ENCODE measurements around the gene KCNB1. TPM values are rescaled to one million over a fixed set of nuclear protein-coding genes. Genes with fewer than 3 reads are reported as not detected.

Gene KCNB1
- total and polyA plus RNA-seq, 8 donors: 0.12 to 21.0 (median 2.3) TPM; not detected in 1

DNA sequence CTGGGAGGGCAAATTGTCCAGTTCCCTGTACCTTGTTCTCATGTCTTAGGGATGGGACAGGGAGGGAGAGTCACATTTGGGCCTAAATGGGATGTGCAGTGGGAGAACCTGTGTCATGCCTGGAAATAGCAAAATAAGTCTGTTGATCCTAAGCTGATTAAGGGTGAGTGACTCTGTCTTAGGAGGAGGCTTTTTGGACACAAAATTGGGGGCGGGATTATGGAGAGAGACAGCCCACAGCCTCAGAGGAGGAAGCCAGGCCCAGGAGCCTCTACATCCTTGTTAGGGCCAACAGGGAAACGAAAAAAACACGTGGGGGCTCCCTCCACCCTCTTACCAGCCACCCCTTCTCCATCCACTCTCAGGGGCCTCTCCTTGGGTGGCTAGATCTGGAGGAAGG lies 2.2 kb downstream of the KCNB1 start:
- H3K4me1 ChIP-seq: peaks cover 24 to 75% (median 45%) of the 10 kb centered on the region in 4 donors
- no peak overlapping the region for H3K4me3 ChIP-seq
- no peak for DNase-seq
- peaks cover 0 to 60% (median 30%) of the 10 kb centered on the region in 3 donors for H3K27me3 ChIP-seq
- WGBS, 5 donors: 46 to 81% (median 67%) methylated on average over 3 of the region's 3 CpGs
- H3K27ac ChIP-seq: peak overlapping the region in 2 of 5 donors; percentile 27 to 82
- H3K36me3 ChIP-seq: no peaks in the 10 kb centered on the region
- H3K9me3 ChIP-seq: no peaks in the 10 kb centered on the region
- TF ChIP-seq, protein P1, sequence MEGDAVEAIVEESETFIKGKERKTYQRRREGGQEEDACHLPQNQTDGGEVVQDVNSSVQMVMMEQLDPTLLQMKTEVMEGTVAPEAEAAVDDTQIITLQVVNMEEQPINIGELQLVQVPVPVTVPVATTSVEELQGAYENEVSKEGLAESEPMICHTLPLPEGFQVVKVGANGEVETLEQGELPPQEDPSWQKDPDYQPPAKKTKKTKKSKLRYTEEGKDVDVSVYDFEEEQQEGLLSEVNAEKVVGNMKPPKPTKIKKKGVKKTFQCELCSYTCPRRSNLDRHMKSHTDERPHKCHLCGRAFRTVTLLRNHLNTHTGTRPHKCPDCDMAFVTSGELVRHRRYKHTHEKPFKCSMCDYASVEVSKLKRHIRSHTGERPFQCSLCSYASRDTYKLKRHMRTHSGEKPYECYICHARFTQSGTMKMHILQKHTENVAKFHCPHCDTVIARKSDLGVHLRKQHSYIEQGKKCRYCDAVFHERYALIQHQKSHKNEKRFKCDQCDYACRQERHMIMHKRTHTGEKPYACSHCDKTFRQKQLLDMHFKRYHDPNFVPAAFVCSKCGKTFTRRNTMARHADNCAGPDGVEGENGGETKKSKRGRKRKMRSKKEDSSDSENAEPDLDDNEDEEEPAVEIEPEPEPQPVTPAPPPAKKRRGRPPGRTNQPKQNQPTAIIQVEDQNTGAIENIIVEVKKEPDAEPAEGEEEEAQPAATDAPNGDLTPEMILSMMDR (IDR thresholded peaks at IDR 0.05): no peak
- no peak for TF ChIP-seq POLR2AphosphoS5 (IDR thresholded peaks at IDR 0.05)
- no peak for TF ChIP-seq EP300 (IDR thresholded peaks at IDR 0.05)
- no peak for TF ChIP-seq POLR2A (IDR thresholded peaks at IDR 0.05)
- intact Hi-C loops (cut with DNase I; ENCODE audit: low total_unique reads): loop anchor here (10.0 kb wide), 1 partner anchor 145 kb away; no protein-coding TSS in a partner anchor

DNA sequence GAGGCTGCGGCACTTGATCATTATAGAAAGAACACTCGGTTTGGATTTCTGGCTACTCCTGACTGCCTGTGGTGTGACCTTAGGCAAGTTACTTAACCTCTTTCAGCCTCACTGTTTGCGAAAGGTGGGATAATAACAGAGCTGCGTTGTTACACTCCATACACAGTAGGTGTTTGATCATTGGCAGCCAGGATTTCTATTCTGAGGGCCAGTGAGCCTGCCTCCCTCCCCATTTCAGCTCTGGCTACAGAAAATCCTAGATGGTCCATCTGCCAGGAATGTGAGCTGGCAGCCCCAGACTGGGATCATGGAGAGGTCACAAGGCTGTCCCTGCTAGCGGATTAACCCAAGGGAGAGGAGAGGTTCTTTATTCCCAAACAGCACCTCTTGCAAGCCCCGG lies 2.7 kb downstream of the KCNB1 start:
- H3K9me3 ChIP-seq: no peaks in the 10 kb centered on the region
- DNase-seq: no peak
- WGBS, 5 donors: 27 to 45% (median 35%) methylated on average over 6 of the region's 6 CpGs
- H3K36me3 ChIP-seq: no peaks in the 10 kb centered on the region
- H3K27me3 ChIP-seq: peaks cover 0 to 56% (median 26%) of the 10 kb centered on the region in 3 donors
- TF ChIP-seq POLR2A (IDR thresholded peaks at IDR 0.05): no peak
- TF ChIP-seq POLR2AphosphoS5 (IDR thresholded peaks at IDR 0.05): no peak
- no peak for TF ChIP-seq EP300 (IDR thresholded peaks at IDR 0.05)
- TF ChIP-seq, protein P1 (IDR thresholded peaks at IDR 0.05): no peak
- H3K27ac ChIP-seq: peak overlapping the region in 2 of 5 donors; percentile 27 to 82
- peaks cover 23 to 76% (median 43%) of the 10 kb centered on the region in 4 donors for H3K4me1 ChIP-seq
- intact Hi-C loops (cut with DNase I; ENCODE audit: low total_unique reads): loop anchor here (10.0 kb wide), 1 partner anchor 145 kb away; no protein-coding TSS in a partner anchor
- H3K4me3 ChIP-seq: no peak overlapping the region

DNA sequence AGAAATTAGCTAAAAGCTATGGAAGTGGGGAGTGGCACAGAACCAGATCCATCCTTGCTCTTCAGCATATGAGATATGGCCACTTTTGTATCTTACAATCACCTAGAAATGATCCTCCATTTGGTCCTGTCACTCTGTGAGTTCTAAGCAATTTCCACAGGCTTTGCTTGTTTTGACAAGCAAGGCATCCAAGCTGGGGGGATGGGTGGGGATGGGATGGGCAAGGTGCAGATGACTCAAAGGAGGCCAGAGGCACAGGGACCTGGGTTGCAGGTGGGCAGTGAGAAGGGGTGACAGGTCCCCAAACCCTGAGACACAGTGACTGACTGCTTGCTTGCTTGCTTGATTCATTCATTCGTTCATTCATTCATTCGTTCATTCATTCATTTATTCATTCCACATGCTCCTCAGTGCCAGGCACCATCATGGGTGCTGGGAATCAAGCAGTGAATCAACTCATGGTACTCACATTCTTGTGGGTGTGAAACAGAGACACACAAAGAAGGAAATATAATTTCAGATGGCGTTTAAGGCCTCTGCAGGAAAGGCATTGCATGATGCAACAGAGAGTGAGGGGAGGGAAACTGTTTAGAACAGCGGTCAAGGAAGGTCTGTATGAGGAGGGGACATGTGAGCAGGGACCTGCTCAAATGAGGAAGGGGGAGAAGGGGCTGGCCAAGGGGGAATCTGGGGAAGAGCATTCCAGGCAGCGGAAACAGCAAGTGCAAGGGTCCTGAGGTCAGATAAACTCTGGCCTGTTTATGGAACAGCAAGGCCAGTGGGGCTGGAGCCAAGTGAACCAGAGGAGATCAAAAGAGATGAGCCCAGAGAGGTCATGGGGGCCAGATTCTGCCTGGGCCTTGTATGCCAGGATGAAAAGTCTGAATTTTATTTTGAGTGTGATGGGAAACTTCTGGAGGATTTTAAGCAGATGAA lies 3.4 kb downstream of the KCNB1 start:
- TF ChIP-seq EP300 (IDR thresholded peaks at IDR 0.05) (no peak), POLR2A (IDR thresholded peaks at IDR 0.05) (no peak), POLR2AphosphoS5 (IDR thresholded peaks at IDR 0.05) (no peak)
- TF ChIP-seq, protein P1 (IDR thresholded peaks at IDR 0.05): no peak
- no peak for DNase-seq
- Histone ChIP-seq H3K4me1 (peaks cover 17 to 69% (median 35%) of the 10 kb centered on the region in 4 donors), H3K27me3 (peaks cover 0 to 48% (median 18%) of the 10 kb centered on the region in 3 donors), H3K4me3 (no peak overlapping the region), H3K9me3 (no peaks in the 10 kb centered on the region), H3K27ac (peak overlapping the region in 2 of 5 donors; percentile 27 to 82), H3K36me3 (no peaks in the 10 kb centered on the region)
- WGBS, 5 donors: 68 to 81% (median 78%) methylated on average over 5 of the region's 5 CpGs
- intact Hi-C loops (cut with DNase I; ENCODE audit: low total_unique reads): no loop called here

DNA sequence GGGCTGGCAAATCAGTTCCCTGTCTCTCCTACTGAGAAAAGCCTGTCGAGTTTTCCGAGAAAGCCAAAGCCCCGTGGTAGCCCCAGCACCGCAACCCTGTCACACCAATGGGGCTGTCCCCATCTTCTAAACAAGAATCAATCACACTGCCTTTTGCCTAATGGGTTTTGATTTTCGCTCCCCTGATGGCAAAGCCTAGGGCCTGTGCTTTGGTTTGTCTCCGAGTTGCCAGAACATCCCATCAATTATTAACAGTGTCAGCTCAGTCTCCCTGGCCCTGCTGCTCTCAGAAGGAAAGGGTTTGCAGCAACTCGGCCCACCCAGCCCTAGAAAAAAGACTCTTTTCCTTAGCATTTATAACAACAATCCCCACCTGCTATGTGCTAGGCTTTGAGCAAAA lies 4.2 kb downstream of the KCNB1 start:
- no peak for DNase-seq
- H3K4me1 ChIP-seq: peaks cover 11 to 64% (median 30%) of the 10 kb centered on the region in 4 donors
- TF ChIP-seq POLR2A (IDR thresholded peaks at IDR 0.05): no peak
- TF ChIP-seq, protein P1 (IDR thresholded peaks at IDR 0.05): no peak
- no peak for TF ChIP-seq POLR2AphosphoS5 (IDR thresholded peaks at IDR 0.05)
- TF ChIP-seq EP300 (IDR thresholded peaks at IDR 0.05): no peak
- H3K9me3 ChIP-seq: no peaks in the 10 kb centered on the region
- H3K36me3 ChIP-seq: no peaks in the 10 kb centered on the region
- H3K4me3 ChIP-seq: no peak overlapping the region
- WGBS, 5 donors: 38 to 62% (median 58%) methylated on average over 7 of the region's 7 CpGs
- intact Hi-C loops (cut with DNase I; ENCODE audit: low total_unique reads): no loop called here
- H3K27ac ChIP-seq: no peak overlapping the region
- H3K27me3 ChIP-seq: peaks cover 0 to 42% (median 12%) of the 10 kb centered on the region in 3 donors

Data from stomach (tissue), 9 donors.